ENCODE measurements around the gene PATJ. TPM values are rescaled to one million over a fixed set of nuclear protein-coding genes. Genes with fewer than 3 reads are reported as not detected.

The PATJ gene
- total RNA-seq, 1 experiment from 2014 or later: 28.7 TPM

DNA sequence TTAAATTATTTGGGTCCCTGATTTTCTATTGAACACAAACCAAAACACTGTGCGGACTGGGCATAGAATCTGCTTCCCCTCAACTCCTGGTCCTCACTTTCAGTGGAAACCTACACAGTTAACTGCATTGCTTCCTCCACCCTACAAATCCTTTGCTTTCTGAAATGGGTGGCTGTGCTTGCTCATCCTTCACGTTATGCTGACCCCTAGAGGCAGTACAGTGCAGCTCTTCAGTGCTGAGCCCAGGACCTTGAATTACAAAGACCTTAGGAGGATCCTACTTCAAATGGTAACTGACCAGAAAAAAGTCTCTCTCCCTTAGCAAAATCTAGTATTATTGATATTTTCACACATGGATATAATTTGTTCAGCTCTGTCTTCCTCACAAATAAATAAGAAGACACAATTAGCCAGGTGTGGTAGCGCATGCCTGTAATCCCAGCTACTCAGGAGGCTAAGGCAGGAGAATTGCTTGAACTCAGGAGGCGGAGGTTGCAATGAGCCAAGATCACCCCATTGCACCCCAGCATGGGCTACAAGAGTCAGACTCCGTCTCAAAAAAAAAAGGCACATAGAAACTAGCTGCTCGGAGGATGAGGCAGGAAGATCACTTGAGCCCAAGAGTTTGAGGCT, 388.9 kb downstream of the PATJ start:
- no TSS peak for BruUV-seq (replicated peaks)
- Histone ChIP-seq H3K79me2 (ENCODE audit: low read length) (no peaks in the 10 kb centered on the region), H3K9me3 (ENCODE audit: low read length) (no peaks in the 10 kb centered on the region), H2AFZ (ENCODE audit: low read length) (no peak overlapping the region), H4K20me1 (ENCODE audit: low read length) (no peaks in the 10 kb centered on the region), H3K9ac (ENCODE audit: low read length) (no peak overlapping the region), H3F3A (ENCODE audit: low read length, unreplicated experiment) (no peaks in the 10 kb centered on the region), H3K36me3 (ENCODE audit: low read depth, low read length) (no peaks in the 10 kb centered on the region), H3K4me1 (ENCODE audit: insufficient read depth, low read length) (no peaks in the 10 kb centered on the region), H3K4me3 (ENCODE audit: low read length) (no peak overlapping the region), H3K9me2 (replicated peaks; ENCODE audit: low read length) (no peaks in the 10 kb centered on the region), H3K27ac (ENCODE audit: low read length) (no peak overlapping the region), H3K4me2 (ENCODE audit: low read length) (no peak overlapping the region), H3K27me3 (ENCODE audit: low read length) (no peaks in the 10 kb centered on the region)
- intact Hi-C loops (cut with micrococcal nuclease): loop anchor here (1.0 kb wide), 2 partner anchors 49 to 181 kb away; no protein-coding TSS in a partner anchor
- ChIA-PET CTCF (interaction anchor here (0.6 kb wide), 1 partner anchor 49 kb away, joined by 3 read pairs; no protein-coding TSS in a partner anchor), POLR2A (ENCODE audit: unreplicated experiment) (no interaction called here)
- ATAC-seq (peak; percentile 99), DNase-seq (peak; percentile 77)
- TF ChIP-seq EZH2 (IDR thresholded peaks at IDR 0.05; ENCODE audit: low read length, unreplicated experiment): no peak
- no peak for TF ChIP-seq EZH2phosphoT487 (IDR thresholded peaks at IDR 0.05; ENCODE audit: borderline replicate concordance, low read length)
- peak; percentile 92 for TF ChIP-seq CTCF (conservative IDR thresholded peaks at IDR 0.05; ENCODE audit: low read depth, low read length)

DNA sequence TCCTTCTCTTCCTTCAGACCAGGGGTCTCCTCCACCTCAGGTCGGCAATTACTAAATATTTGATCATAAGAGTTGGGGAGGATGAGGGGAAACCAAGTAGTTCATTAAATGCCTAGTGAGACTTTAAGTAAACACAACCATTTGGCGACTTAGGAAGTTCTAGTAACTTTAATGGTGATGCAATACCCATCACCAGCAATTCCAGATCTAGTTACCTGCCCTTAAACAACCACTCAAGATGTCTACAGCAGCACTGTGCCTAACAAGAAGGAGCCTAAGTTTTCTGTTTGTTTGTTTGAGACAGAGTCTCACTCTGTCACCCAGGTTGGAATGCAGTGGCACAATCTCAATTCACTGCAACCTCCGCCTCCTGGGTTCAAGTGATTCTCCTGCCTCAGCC, 395.7 kb downstream of the PATJ start:
- CTCF ChIA-PET: no interaction called here
- no peak for ATAC-seq
- BruUV-seq (replicated peaks): no TSS peak

More for the DNA sequence above, 395.7 kb downstream of the PATJ start:
- no peaks in the 10 kb centered on the region for H3K4me1 ChIP-seq (ENCODE audit: insufficient read depth, low read length)
- no peak overlapping the region for H3K27ac ChIP-seq (ENCODE audit: low read length)
- TF ChIP-seq EZH2 (IDR thresholded peaks at IDR 0.05; ENCODE audit: low read length, unreplicated experiment): no peak
- no peak for TF ChIP-seq EZH2phosphoT487 (IDR thresholded peaks at IDR 0.05; ENCODE audit: borderline replicate concordance, low read length)
- no peak for TF ChIP-seq CTCF (conservative IDR thresholded peaks at IDR 0.05; ENCODE audit: low read depth, low read length)
- H3K79me2 ChIP-seq (ENCODE audit: low read length): no peaks in the 10 kb centered on the region
- no peak for DNase-seq
- POLR2A ChIA-PET (ENCODE audit: unreplicated experiment): no interaction called here
- H4K20me1 ChIP-seq (ENCODE audit: low read length): no peaks in the 10 kb centered on the region
- no peak overlapping the region for H3K4me3 ChIP-seq (ENCODE audit: low read length)
- no peak overlapping the region for H3K9ac ChIP-seq (ENCODE audit: low read length)
- no peaks in the 10 kb centered on the region for H3F3A ChIP-seq (ENCODE audit: low read length, unreplicated experiment)
- H3K9me2 ChIP-seq (replicated peaks; ENCODE audit: low read length): no peaks in the 10 kb centered on the region
- intact Hi-C loops (cut with micrococcal nuclease): no loop called here
- H3K4me2 ChIP-seq (ENCODE audit: low read length): no peak overlapping the region
- H3K9me3 ChIP-seq (ENCODE audit: low read length): no peaks in the 10 kb centered on the region
- no peak overlapping the region for H2AFZ ChIP-seq (ENCODE audit: low read length)
- no peaks in the 10 kb centered on the region for H3K27me3 ChIP-seq (ENCODE audit: low read length)
- H3K36me3 ChIP-seq (ENCODE audit: low read depth, low read length): no peaks in the 10 kb centered on the region; the same call in 1 of the 2 replicates
